Stomach (tissue), 9 donors: Measurements from ENCODE around the gene TMTC2. TPM values are rescaled to one million over a fixed set of nuclear protein-coding genes. Genes with fewer than 3 reads are reported as not detected.

Source experiments
- DNase-seq, 2 donors: peaks; one replicate each; pipeline versions ENCODE4 v3.0.0 to v3.0.0-alpha.2; 2013 to 2019
- H3K27ac ChIP-seq, 5 donors: fragments of 200-600 bp in 4 of 5; sonication (generic) in 4 of 5; one replicate each; pipeline ENCODE4 v1.5.1; 2013 to 2019; ENCODE audit warnings: mild to moderate bottlenecking in 1 of 5, moderate library complexity in 1 of 5
- H3K27me3 ChIP-seq, 3 donors: fragments of 200-600 bp; sonication (generic); one replicate each; pipeline ENCODE4 v1.5.1; 2017 to 2019; ENCODE audit warnings: mixed run types in 1 of 3
- H3K36me3 ChIP-seq, 4 donors: fragments of 200-600 bp; sonication (generic); 1 replicate in 3 of 4; 2 replicates in 1 of 4; pipeline ENCODE4 v1.5.1; 2016 to 2019
- H3K4me1 ChIP-seq, 4 donors: fragments of 200-600 bp; sonication (generic); one replicate each; pipeline ENCODE4 v1.5.1; 2016 to 2019
- H3K4me3 ChIP-seq, 4 donors: fragments of 200-600 bp; sonication (generic) in 3 of 4; one replicate each; pipeline ENCODE4 v1.5.1; 2016 to 2019; ENCODE audit warnings: mild to moderate bottlenecking in 1 of 4
- H3K9me3 ChIP-seq, 4 donors: fragments of 200-600 bp; sonication (generic); one replicate each; pipeline ENCODE4 v1.5.1; 2016 to 2019
- EP300 ChIP-seq: sonication (generic); formaldehyde crosslinking; IDR thresholded peaks from one replicate; pipeline ENCODE4 v1.6.1; 2017; ENCODE audit warnings: antibody characterized with exemption
- POLR2A ChIP-seq, 4 donors: fragments of 450-650 bp; IDR thresholded peaks; one replicate each; pipeline ENCODE4 v1.6.1; 2016; ENCODE audit warnings: antibody characterized with exemption in 4 of 4, control low read depth in 2 of 4, mild to moderate bottlenecking in 1 of 4, moderate library complexity in 1 of 4
- POLR2AphosphoS5 ChIP-seq, 3 donors: sonication (generic); formaldehyde crosslinking; IDR thresholded peaks; one replicate each; pipeline ENCODE4 v1.6.1; 2016; ENCODE audit warnings: antibody characterized with exemption in 3 of 3
- WGBS, 5 donors: extraction: QIAGEN DNeasy Blood & Tissue Kit in 3 of 5; methylation state at CpG; one replicate each; pipeline versions ENCODE4 v1.1.5 to v1.1.7; 2013 to 2018; 5-methylcytosine and 5-hydroxymethylcytosine counted together
- intact Hi-C: fragments of 100-400 bp; cut with DNase I; formaldehyde crosslinking; loops from one replicate; pipeline ENCODE4 v1.15.1; 2023; ENCODE audit warnings: low total_unique reads
- polyA plus RNA-seq, 3 donors: library from polyadenylated mRNA; stranded (reverse); fragments of 200-250 nt; gene quantifications; one replicate each; pipeline ENCODE4 v1.2.3, GENCODE V29; 2013
- total RNA-seq, 5 donors: library from RNA; depleted of rRNA; stranded (reverse); fragments of >200 nt; gene quantifications; one replicate each; pipeline versions ENCODE4 v1.1.0 to v1.2.3, GENCODE V29; 2014 to 2016
- TF ChIP-seq, protein P1 (sequence below), 7 experiments: fragments of 450-650 bp in 4 of 7; fragments of 200-600 bp in 3 of 7; sonication (generic) in 3 of 7; IDR thresholded peaks; one replicate each; pipeline ENCODE4 v1.5.1; 2016 to 2019; ENCODE audit warnings: antibody characterized with exemption in 7 of 7, control low read depth in 2 of 7, mild to moderate bottlenecking in 1 of 7
- donor health status: healthy with polysubstance abuse.
- donor health status: Bipolar disorder and iron deficiency.
- donor health status: healthy.

The TMTC2 gene
- total and polyA plus RNA-seq, 8 donors, result 6.1 to 60.0 (median 27.5) TPM

- intact Hi-C loops, result no loop called here
- 63 to 93% (median 85%) methylated on average over 6 of the region's 6 CpGs for WGBS, 5 donors
Observed at GRCh38 chr12:83142914-83143313, 456.2 kb downstream of the TMTC2 start.

DNA sequence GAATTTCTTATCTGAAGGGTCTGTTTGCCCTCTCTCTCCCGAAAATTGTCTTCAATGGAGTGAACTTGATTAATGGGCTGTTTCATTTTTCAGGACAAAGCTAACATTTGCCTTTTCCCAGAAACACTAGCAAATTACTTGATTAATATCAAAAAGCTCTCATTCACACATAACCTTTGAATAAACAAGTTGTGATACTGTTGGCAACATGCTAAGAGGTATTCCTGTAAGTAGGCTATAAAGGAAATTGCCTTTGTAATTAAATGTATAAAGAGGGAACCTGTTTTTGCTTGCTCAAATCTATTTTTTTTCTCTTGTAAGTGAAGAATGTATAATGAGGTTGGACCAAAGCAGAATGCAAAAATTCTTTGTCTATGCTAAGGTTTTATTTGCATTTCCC, 457.2 kb downstream of the TMTC2 start:
- Histone ChIP-seq H3K4me1 (peaks cover 0 to 6% (median 0%) of the 10 kb centered on the region in 4 donors), H3K27ac (no peak overlapping the region), H3K36me3 (no peaks in the 10 kb centered on the region), H3K9me3 (peaks cover 0 to 9% (median 4%) of the 10 kb centered on the region in 4 donors), H3K27me3 (no peaks in the 10 kb centered on the region), H3K4me3 (no peak overlapping the region)
- TF ChIP-seq EP300, result no peak
- no peak for TF ChIP-seq POLR2AphosphoS5 (IDR thresholded peaks at IDR 0.05)
- TF ChIP-seq, protein P1, sequence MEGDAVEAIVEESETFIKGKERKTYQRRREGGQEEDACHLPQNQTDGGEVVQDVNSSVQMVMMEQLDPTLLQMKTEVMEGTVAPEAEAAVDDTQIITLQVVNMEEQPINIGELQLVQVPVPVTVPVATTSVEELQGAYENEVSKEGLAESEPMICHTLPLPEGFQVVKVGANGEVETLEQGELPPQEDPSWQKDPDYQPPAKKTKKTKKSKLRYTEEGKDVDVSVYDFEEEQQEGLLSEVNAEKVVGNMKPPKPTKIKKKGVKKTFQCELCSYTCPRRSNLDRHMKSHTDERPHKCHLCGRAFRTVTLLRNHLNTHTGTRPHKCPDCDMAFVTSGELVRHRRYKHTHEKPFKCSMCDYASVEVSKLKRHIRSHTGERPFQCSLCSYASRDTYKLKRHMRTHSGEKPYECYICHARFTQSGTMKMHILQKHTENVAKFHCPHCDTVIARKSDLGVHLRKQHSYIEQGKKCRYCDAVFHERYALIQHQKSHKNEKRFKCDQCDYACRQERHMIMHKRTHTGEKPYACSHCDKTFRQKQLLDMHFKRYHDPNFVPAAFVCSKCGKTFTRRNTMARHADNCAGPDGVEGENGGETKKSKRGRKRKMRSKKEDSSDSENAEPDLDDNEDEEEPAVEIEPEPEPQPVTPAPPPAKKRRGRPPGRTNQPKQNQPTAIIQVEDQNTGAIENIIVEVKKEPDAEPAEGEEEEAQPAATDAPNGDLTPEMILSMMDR (IDR thresholded peaks at IDR 0.05), result no peak
- no peak for TF ChIP-seq POLR2A (IDR thresholded peaks at IDR 0.05)
- DNase-seq, result peak in 1 of 2 donors; percentile 12
- intact Hi-C loops, result no loop called here
- 28 to 49% (median 42%) methylated on average over 1 of the region's 1 CpG for WGBS, 5 donors

More at GRCh38 chr12:83142914-83143313, 456.2 kb downstream of the TMTC2 start:
- no peak for DNase-seq
- peaks cover 0 to 9% (median 4%) of the 10 kb centered on the region in 4 donors for H3K9me3 ChIP-seq
- no peak for TF ChIP-seq POLR2AphosphoS5 (IDR thresholded peaks at IDR 0.05)
- TF ChIP-seq, protein P1 (IDR thresholded peaks at IDR 0.05), result no peak
- TF ChIP-seq EP300, result no peak
- no peak for TF ChIP-seq POLR2A (IDR thresholded peaks at IDR 0.05)
- no peak overlapping the region for H3K27ac ChIP-seq
- H3K4me1 ChIP-seq, result peaks cover 0 to 6% (median 0%) of the 10 kb centered on the region in 4 donors
- no peak overlapping the region for H3K4me3 ChIP-seq
- H3K27me3 ChIP-seq, result no peaks in the 10 kb centered on the region
- no peaks in the 10 kb centered on the region for H3K36me3 ChIP-seq

DNA sequence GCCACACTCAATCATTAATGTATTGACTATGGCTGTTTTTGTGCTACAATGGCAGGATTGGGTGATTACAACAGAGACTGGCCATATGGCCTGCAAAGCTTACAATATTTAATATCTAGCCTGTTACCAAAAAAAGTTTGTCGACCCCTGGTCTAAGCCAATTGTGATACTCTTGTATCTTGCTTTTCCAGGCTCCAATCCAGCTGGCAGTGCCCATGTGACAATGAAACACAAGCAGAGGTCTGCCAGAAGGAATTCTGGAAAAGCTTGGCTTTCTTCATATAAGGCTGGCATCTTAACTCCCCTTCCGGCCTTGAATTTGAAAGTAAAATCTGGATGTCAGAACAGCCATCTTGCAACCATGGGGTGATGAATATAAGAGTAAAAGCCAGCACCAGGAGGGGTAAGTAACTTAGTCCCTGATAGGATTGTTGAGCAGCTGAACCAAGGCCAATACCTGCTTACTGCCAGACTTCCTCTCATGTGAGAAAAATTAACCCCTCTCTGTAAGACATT, 458.7 kb downstream of the TMTC2 start:
- Histone ChIP-seq H3K27ac (no peak overlapping the region), H3K9me3 (peaks cover 0 to 2% (median under 1%) of the 10 kb centered on the region in 4 donors), H3K4me3 (no peak overlapping the region), H3K27me3 (no peaks in the 10 kb centered on the region), H3K4me1 (peaks cover 0 to 6% (median 0%) of the 10 kb centered on the region in 4 donors), H3K36me3 (no peaks in the 10 kb centered on the region)
- WGBS, 5 donors, result 32 to 67% (median 44%) methylated on average over 2 of the region's 2 CpGs
- intact Hi-C loops, result no loop called here
- peak in 1 of 2 donors; percentile 28 for DNase-seq
- TF ChIP-seq POLR2AphosphoS5 (IDR thresholded peaks at IDR 0.05), result no peak
- no peak for TF ChIP-seq POLR2A (IDR thresholded peaks at IDR 0.05)
- no peak for TF ChIP-seq EP300
- TF ChIP-seq, protein P1 (IDR thresholded peaks at IDR 0.05), result no peak

DNA sequence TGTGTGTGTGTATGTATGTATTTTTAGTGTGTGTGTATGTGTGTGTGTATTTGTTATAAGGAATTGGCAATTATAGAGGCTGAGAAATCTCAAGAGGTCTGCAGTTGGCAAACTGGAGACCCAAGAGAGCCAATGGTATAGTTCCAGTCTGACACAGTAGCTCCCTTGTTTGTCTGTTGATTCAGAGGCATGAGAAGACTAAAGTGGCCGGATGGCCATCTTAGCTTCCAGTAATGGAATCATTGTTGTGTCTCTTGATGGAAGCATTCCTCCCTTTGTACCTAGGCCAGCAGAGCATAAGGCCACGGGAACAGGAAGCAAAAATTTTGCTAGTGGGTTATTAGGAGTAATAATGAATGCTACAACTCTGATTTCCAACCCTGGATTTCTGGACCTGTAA, 460.6 kb downstream of the TMTC2 start:
- intact Hi-C loops, result no loop called here
- H3K27ac ChIP-seq, result no peak overlapping the region
- H3K27me3 ChIP-seq, result no peaks in the 10 kb centered on the region
- H3K4me3 ChIP-seq, result no peak overlapping the region
- H3K36me3 ChIP-seq, result no peaks in the 10 kb centered on the region
- TF ChIP-seq, protein P1 (IDR thresholded peaks at IDR 0.05), result no peak
- no peak for TF ChIP-seq POLR2A (IDR thresholded peaks at IDR 0.05)
- TF ChIP-seq POLR2AphosphoS5 (IDR thresholded peaks at IDR 0.05), result no peak
- TF ChIP-seq EP300, result no peak
- 88 to 94% (median 90%) methylated on average over 2 of the region's 2 CpGs for WGBS, 5 donors
- DNase-seq, result no peak
- H3K9me3 ChIP-seq, result no peaks in the 10 kb centered on the region
- H3K4me1 ChIP-seq, result peaks cover 0 to 6% (median 0%) of the 10 kb centered on the region in 4 donors
